GM21447 (cell line): ENCODE results near the gene ACVR1.
"Not testable (repeated sequence)": the region's sequence is repeated elsewhere in the genome, so short reads cannot be mapped to it uniquely, and the experiment has no call there.

Experiments
- ATAC-seq: cut with Tn5 transposase; IDR thresholded peaks from one replicate; pipeline ENCODE4 v1.9.1; 2021; ENCODE audit not compliant: unreplicated experiment

The ACVR1 gene

DNA sequence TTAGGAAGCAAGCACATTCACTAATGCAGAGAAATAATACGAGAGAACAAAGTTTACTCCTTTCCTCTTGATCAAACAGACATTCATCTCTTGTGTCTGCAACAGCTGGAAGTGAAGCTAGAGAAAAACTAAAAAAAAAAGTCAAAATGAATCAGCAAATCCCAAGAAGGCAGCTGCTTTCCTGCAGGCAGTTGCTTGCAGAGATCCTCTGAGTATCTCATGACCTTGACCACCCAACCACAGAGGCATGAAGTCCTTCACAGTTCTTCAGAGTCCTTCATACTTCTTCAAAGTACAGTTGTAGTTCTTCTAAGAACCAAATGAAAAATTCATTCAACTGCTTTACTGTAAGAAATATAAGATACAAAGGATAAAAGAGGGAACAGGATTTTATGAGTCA, 150.3 kb downstream of the ACVR1 start:
- ATAC-seq, result no peak

DNA sequence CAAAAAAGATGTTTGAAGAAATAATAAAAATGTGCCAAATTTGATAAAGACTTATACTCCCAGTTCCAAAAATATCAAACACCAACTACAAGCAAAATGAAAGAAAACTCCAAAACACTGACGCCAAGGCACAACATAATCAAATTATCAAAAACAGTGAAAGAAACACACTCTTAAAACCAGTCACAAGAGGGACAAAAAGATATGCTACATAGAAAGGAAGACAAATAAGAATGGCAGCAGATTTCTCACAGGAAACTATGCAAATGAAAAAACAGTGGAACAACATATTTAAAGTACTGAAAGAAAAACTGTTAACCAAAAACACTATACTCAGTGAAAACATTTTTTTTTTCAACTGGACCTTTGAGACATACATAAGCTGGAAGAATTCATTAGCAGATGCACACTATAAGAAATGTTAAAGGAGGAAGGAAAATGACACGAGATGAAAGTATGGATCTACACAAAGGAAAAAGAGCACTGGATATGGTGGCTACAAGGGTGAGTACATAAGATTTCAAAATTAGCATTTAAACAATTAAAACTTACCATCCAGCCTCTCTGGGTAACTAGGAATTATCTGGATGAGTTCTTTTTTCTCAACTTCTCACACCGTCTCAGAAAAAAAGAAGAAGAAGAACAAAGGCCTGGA, 153.4 kb downstream of the ACVR1 start:
- no peak for ATAC-seq

DNA sequence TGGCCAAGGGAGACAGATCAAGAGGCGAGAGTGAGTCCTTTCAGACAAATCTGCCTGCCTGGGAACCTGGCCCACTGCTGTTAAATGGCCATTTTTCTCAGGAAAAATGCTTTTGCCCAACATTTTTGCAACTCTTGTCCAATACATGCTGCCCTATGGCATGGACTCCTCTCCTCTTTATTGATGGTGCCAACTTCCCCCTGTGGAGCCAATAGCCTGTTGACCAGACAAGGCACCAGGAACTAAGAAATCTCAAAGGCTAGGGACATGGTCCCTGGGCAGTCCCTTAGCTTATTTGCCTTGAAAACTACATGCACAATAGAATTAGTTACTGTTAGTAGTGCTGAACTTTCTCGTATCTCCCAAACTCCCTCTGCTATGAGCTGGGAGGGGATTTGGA, 155.6 kb downstream of the ACVR1 start:
- ATAC-seq, result no peak

DNA sequence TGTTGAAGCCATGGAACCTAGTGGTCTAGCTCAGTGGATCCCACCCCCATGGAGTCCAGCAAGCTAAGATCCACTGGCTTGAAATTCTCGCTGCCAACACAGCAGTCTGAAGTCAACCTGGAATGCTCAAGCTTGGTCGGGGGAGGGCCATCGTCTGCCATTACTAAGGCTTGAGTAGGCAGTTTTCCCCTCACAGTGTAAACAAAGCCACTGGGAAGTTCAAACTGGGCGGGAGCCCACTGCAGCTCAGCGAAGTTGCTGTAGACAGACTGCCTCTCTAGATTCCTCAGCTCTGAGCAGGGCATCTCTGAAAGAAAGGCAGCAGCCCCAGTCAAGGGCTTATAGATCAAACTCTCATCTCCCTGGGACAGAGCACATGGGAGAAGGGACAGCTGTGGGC, 171.5 kb downstream of the ACVR1 start:
- ATAC-seq, result not testable (repeated sequence)

GRCh38 chr2:157704148-157704547, 172.0 kb downstream of the ACVR1 start:
- not testable (repeated sequence) for ATAC-seq

- no peak for ATAC-seq
Observed at GRCh38 chr2:157699806-157700205, 176.3 kb downstream of the ACVR1 start.

DNA sequence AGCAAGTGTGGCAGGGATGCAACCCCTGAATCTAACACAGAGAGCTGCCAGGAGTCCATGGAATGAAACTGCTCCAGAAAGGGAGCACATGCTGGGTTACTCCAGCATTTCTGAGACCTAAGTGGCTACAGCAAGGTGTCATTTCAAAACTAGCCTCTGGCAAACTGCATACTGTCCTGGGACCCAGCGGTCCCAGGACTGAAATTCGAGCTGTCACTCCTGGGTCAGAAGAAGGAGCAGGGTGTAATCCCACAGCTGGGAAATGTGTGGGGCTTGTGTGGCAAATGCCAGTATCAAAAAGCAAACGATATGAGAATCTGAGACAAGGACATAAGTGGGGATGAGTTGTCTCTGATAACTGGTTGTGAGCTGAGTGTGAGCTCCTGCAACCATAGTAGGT, 177.1 kb downstream of the ACVR1 start:
- ATAC-seq, result no peak

DNA sequence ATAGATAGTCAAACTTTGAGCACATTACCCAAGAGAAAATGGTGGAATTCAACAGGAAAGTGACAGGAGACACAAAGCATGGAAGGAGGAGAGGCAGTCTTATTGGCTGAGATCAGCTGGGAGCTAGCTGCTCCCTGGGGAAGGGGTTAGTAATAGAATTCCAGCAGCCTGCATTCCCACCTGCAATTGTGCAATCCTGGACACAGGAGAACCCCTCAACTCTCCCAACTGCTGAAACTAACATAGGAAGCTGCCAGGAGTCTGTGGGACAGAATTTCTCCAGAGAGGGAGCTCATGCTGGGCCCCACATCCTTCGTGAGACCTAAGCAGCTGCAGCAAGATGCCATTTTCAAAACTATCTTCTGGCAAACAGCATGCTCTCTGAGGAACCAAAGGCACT, 177.7 kb downstream of the ACVR1 start:
- no peak for ATAC-seq

DNA sequence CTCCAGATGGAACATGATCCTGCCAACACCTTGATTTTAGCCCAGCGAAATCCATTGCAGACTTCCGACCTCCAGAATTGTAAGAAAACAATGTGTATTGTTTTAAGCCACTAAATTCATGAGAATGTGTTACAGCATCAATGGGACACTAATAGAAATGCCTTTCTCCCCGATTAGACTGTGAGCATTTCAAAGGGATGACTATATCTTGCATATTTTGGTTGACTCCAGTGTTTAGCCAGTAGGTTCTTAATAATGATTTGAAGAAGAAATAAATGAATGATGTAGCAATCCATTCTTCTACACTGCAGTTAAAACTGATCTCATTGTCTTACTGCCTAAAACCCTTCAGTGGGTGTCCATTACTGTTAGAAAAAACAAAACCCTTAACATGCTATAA, 180.1 kb downstream of the ACVR1 start:
- ATAC-seq, result no peak

- no peak for ATAC-seq
Observed at GRCh38 chr2:157692768-157693167, 183.4 kb downstream of the ACVR1 start.

DNA sequence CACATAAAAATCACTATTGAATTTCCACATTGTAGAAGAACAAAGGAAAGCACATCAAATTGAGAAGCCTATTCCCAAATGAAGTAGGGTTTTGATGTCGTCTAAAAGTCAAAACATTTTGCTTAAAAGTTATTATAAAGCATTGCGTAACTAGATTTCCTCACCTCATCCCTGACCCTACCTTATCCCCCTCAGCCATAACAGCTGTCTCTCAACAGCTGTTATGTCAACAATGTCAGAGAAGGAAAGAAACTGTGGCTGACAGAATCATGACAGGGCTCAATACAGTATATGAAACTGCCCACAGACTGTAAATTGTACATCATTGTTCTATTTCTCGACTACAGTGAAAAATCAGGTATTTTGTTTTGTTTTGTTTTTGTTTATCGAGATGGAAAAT, 184.4 kb downstream of the ACVR1 start:
- no peak for ATAC-seq

- ATAC-seq, result no peak
Observed at GRCh38 chr2:157691131-157691530, 185.0 kb downstream of the ACVR1 start.
